Bronchial epithelial cell (primary cell): ENCODE results near the gene MRPL17. TPM values are rescaled to one million over a fixed set of nuclear protein-coding genes. Genes with fewer than 3 reads are reported as not detected.
A peak's percentile ranks its signal among the peaks of the same experiment; 100 is the strongest.

Experiments
- DNase-seq: peaks from one replicate; pipeline ENCODE4 v3.0.0-alpha.2; 2010; ENCODE audit warnings: low read depth
- FAIRE-seq: peaks from 2 replicates; lab custom pipeline; 2011; peaks lifted over from hg19 to GRCh38; lab: Jason Lieb, UNC
- H3K27me3 ChIP-seq: 2 replicates; pipeline ENCODE4 v1.5.1; 2011; ENCODE audit warnings: low read length; ENCODE audit not compliant: control insufficient read depth, insufficient read depth
- H3K36me3 ChIP-seq: 2 replicates; pipeline ENCODE4 v1.5.1; 2011; ENCODE audit warnings: low read length; ENCODE audit not compliant: control insufficient read depth, insufficient read depth
- H3K4me3 ChIP-seq: 2 replicates; pipeline ENCODE4 v1.5.1; 2011; ENCODE audit warnings: mild to moderate bottlenecking, low read depth, low read length, control low read depth
- CTCF ChIP-seq: IDR thresholded peaks from 2 replicates; pipeline ENCODE4 v1.5.1; 2011; ENCODE audit warnings: mild to moderate bottlenecking, moderate library complexity, low read length, control low read depth, inconsistent platforms; ENCODE audit not compliant: insufficient read depth, severe bottlenecking
- total RNA-seq: library from RNA; depleted of rRNA; stranded (reverse); fragments of >200 nt; gene quantifications from 2 replicates; pipeline ENCODE4 v1.2.1, GENCODE V29; 2014

MRPL17 gene
- total RNA-seq, 1 donor from 2014 or later = 63.7 TPM

DNA sequence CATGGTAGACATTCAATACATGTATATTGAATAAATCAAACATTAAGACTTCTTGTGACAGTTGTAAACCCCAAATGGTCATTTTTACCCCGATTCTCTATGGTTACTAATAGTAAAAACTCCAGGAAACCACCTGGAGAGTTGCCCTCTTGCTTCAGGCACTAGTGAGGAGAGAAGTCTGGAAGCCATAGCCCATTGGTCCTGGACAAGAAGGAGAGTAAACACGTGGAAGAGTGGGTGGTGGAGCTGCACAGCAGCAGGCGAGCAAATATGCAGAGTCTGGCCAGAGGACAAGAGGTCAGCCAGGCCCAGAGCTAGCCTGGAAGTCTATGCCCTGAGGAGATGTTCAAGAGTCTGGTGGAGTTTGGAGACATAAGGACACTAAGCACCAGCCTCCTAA is 45.3 kb downstream of the MRPL17 start:
- FAIRE-seq = no peak
- DNase-seq = no peak
- H3K27me3 ChIP-seq = no peaks in the 10 kb centered on the region
- H3K4me3 ChIP-seq = no peak overlapping the region
- no peaks in the 10 kb centered on the region for H3K36me3 ChIP-seq
- no peak for TF ChIP-seq CTCF

- H3K36me3 ChIP-seq = no peaks in the 10 kb centered on the region
- FAIRE-seq (no peak), DNase-seq (no peak)
- no peaks in the 10 kb centered on the region for H3K27me3 ChIP-seq
- no peak for TF ChIP-seq CTCF
- no peak overlapping the region for H3K4me3 ChIP-seq
These were observed 46.7 kb downstream of the MRPL17 start for GRCh38 chr11:6636480-6636879.

DNA sequence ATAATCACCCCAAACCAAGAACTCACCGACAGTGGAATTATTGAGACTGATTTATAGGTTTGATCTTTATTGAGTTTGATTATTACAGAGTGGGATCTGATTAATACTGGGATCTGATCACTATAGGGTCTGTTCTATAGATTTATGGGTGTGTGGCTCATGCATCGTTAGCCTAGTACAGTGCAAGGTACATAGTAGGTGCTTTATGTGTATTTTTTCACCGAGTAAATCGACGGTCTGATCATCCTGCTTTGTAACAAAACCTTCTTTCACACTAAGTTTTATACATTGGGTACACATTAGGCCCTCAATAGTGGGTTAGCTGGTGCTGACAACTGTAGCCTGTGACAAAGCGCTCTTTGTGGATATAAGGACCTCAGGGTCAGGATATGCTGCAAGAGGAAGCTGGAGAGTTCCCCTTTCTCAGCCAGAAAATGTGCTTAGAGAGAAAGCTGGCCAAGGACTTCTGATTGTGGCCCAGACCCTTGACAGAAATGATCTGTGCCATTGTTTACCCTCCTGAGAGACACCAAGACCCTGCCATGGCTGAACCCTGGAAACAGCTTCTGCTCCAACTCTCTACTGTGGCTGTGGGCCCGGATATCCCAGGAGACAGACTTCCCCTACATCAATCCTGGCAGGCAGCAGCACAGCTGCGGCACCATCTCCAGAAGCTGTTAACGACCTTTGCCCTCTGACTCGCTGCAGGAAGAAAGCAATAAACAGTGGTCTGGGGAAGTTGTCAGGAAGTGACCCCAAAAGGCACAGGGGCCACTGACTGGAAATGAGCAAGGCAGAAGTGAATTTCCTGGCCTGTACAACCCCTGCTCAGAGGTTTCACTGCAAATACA is 47.8 kb downstream of the MRPL17 start:
- H3K27me3 ChIP-seq = peaks cover 7% of the 10 kb centered on the region
- H3K4me3 ChIP-seq = no peak overlapping the region
- no peak for TF ChIP-seq CTCF
- FAIRE-seq (peak; percentile 13), DNase-seq (no peak)
- H3K36me3 ChIP-seq = no peaks in the 10 kb centered on the region

DNA sequence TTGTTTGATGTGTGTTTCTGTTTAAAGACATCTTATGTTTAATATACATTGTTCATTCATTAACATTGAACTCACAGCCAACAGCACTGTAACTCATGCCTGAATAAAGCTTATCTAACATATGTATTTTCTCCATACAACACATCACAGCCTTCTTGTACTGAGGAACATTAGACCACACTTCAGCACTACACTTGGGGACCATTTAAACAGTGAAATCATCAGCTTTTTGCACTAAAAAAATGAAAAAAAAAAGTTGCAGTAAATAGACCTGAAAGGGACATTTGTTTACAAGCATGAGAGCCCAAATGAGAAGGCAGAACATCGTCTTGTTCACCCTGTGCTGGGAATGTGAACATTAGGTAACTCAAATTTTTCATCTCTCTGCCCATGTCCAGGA is 48.6 kb downstream of the MRPL17 start:
- FAIRE-seq = no peak

DNA sequence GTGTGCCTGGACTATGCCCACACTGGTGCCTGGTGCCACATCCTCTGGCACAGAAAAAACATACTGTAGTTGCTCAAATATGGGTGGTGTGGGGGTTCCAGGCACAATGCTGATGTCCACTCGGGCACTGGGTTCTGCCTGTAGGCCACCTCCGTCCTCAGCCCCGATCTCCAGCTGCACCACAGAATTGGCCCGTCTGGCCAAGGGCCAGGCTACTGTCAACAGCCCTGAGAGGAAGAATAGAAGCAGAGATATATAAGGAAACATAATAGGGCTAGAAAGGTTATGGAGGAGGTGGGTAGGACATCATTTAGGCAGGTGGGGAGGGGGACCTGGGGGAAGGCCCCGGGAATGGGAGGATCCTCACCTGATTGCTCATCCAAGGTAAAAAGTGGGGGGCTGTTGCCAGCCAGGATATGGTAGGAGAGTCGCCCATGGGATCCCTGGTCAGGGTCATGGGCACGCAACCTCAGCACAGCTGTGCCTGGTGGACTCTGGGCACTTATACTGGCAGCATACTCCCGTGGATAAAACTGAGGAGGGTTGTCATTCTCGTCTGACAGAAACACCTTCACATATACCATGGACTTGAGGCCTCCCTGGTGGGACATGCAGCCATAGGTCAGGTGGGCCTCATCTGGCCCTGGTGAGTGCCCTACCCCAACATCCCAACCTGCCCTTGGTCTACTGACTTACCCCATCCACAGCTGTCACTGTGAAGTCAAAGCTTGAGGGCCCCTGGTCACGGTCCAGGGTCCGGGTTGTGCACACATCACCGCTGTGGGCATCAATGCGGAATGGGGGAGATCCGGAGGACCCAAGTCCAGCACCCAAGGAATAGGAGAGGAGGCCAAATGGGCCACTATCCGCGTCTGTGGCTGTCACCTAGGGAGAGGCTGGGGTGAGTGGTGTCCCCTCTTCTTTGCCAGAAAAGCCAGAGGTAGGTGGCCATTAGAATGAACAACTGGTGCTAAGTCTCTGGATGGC is 49.4 kb downstream of the MRPL17 start:
- DNase-seq (no peak), FAIRE-seq (peak; percentile 79)
- Histone ChIP-seq H3K4me3 (no peak overlapping the region), H3K36me3 (no peaks in the 10 kb centered on the region), H3K27me3 (peaks cover 15% of the 10 kb centered on the region)
- TF ChIP-seq CTCF = no peak

More for the DNA sequence above, 48.6 kb downstream of the MRPL17 start:
- H3K36me3 ChIP-seq = no peaks in the 10 kb centered on the region
- DNase-seq = no peak
- no peak for TF ChIP-seq CTCF
- H3K4me3 ChIP-seq = no peak overlapping the region
- H3K27me3 ChIP-seq = peaks cover 12% of the 10 kb centered on the region
